Mesodermal cell (in vitro differentiated cells): ENCODE results near the gene DGKI.

Source experiments
- H3K27ac ChIP-seq: 2 replicates; pipeline ENCODE4 v1.7.0; 2013; ENCODE audit warnings: mild to moderate bottlenecking, low read depth, low read length, moderate library complexity; ENCODE audit not compliant: severe bottlenecking
- H3K36me3 ChIP-seq: 2 replicates; pipeline ENCODE4 v1.7.1; 2013; ENCODE audit warnings: mild to moderate bottlenecking, low read length, moderate library complexity; ENCODE audit not compliant: control insufficient read depth, insufficient read depth
- H3K4me1 ChIP-seq: one replicate; pipeline ENCODE4 v1.7.1; 2013; ENCODE audit warnings: mild to moderate bottlenecking, low read length; ENCODE audit not compliant: insufficient read depth, control insufficient read depth, poor library complexity, severe bottlenecking
- H3K4me3 ChIP-seq: 2 replicates; pipeline ENCODE4 v1.7.0; 2013; ENCODE audit warnings: low read length, control low read depth, mild to moderate bottlenecking; ENCODE audit not compliant: insufficient read depth, poor library complexity, severe bottlenecking; ENCODE audit errors: extremely low read depth
- H3K9me3 ChIP-seq: 2 replicates; pipeline ENCODE4 v1.7.1; 2013; ENCODE audit warnings: mild to moderate bottlenecking, low read length, moderate library complexity; ENCODE audit not compliant: control insufficient read depth
- WGBS, 2 experiments: methylation state at CpG; one replicate each; pipeline ENCODE4 v1.1.5; 2013; ENCODE audit warnings: missing lambda C conversion rate in 2 of 2; ENCODE audit not compliant: insufficient coverage in 2 of 2; 5-methylcytosine and 5-hydroxymethylcytosine counted together

DGKI gene

GRCh38 chr7:137396051-137396450, 450.7 kb downstream of the DGKI start:
- H3K4me3 ChIP-seq, result no peak overlapping the region
- H3K9me3 ChIP-seq, result no peaks in the 10 kb centered on the region
- no peaks in the 10 kb centered on the region for H3K36me3 ChIP-seq
- 95 to 97% methylated on average over 2 to 3 of the region's 4 CpGs for WGBS, 2 experiments
- peaks cover 21% of the 10 kb centered on the region for H3K4me1 ChIP-seq
- H3K27ac ChIP-seq, result no peak overlapping the region

- peaks cover 16% of the 10 kb centered on the region for H3K4me1 ChIP-seq
- no peaks in the 10 kb centered on the region for H3K9me3 ChIP-seq
- H3K27ac ChIP-seq, result no peak overlapping the region
- 92 to 93% methylated on average over 7 of the region's 9 CpGs for WGBS, 2 experiments
- no peak overlapping the region for H3K4me3 ChIP-seq
- H3K36me3 ChIP-seq, result no peaks in the 10 kb centered on the region
Observed at GRCh38 chr7:137395420-137395819, 451.4 kb downstream of the DGKI start.

GRCh38 chr7:137393570-137393969, 453.2 kb downstream of the DGKI start:
- Histone ChIP-seq H3K9me3 (no peaks in the 10 kb centered on the region), H3K27ac (no peak overlapping the region), H3K4me3 (no peak overlapping the region), H3K4me1 (no peaks in the 10 kb centered on the region), H3K36me3 (no peaks in the 10 kb centered on the region)

GRCh38 chr7:137390076-137390475, 456.7 kb downstream of the DGKI start:
- Histone ChIP-seq H3K4me1 (no peaks in the 10 kb centered on the region), H3K36me3 (no peaks in the 10 kb centered on the region), H3K9me3 (no peaks in the 10 kb centered on the region), H3K4me3 (no peak overlapping the region), H3K27ac (no peak overlapping the region)
- WGBS, 2 experiments, result 67 to 71% methylated on average over 1 of the region's 1 CpG

- 100% methylated on average over 1 of the region's 1 CpG; no CpG with 5 or more reads in 1 of the 2 experiments for WGBS, 2 experiments
- no peaks in the 10 kb centered on the region for H3K4me1 ChIP-seq
Observed at GRCh38 chr7:137388916-137389315, 457.9 kb downstream of the DGKI start.

GRCh38 chr7:137386966-137387365, 459.8 kb downstream of the DGKI start:
- H3K4me1 ChIP-seq, result no peaks in the 10 kb centered on the region
- 20% methylated on average over 1 of the region's 1 CpG; no CpG with 5 or more reads in 1 of the 2 experiments for WGBS, 2 experiments
- no peak overlapping the region for H3K27ac ChIP-seq

More at GRCh38 chr7:137388916-137389315, 457.9 kb downstream of the DGKI start:
- H3K27ac ChIP-seq, result no peak overlapping the region
- H3K9me3 ChIP-seq, result no peaks in the 10 kb centered on the region
- H3K36me3 ChIP-seq, result no peaks in the 10 kb centered on the region
- no peak overlapping the region for H3K4me3 ChIP-seq

GRCh38 chr7:137381045-137381444, 465.7 kb downstream of the DGKI start:
- Histone ChIP-seq H3K4me1 (no peaks in the 10 kb centered on the region), H3K4me3 (no peak overlapping the region), H3K9me3 (no peaks in the 10 kb centered on the region), H3K27ac (no peak overlapping the region), H3K36me3 (no peaks in the 10 kb centered on the region)
- no CpG with 5 or more reads among the region's 1 CpG for WGBS, 2 experiments

More at GRCh38 chr7:137386966-137387365, 459.8 kb downstream of the DGKI start:
- H3K9me3 ChIP-seq, result no peaks in the 10 kb centered on the region
- H3K36me3 ChIP-seq, result no peaks in the 10 kb centered on the region
- no peak overlapping the region for H3K4me3 ChIP-seq

- Histone ChIP-seq H3K4me3 (no peak overlapping the region), H3K36me3 (no peaks in the 10 kb centered on the region), H3K4me1 (no peaks in the 10 kb centered on the region), H3K9me3 (no peaks in the 10 kb centered on the region), H3K27ac (no peak overlapping the region)
- WGBS, 2 experiments, result 100% methylated on average over 1 of the region's 2 CpGs; no CpG with 5 or more reads in 1 of the 2 experiments
Observed at GRCh38 chr7:137373507-137373906, 473.3 kb downstream of the DGKI start.

- Histone ChIP-seq H3K36me3 (no peaks in the 10 kb centered on the region), H3K4me1 (no peaks in the 10 kb centered on the region), H3K27ac (no peak overlapping the region), H3K4me3 (no peak overlapping the region), H3K9me3 (peaks cover 7% of the 10 kb centered on the region)
- no CpG with 5 or more reads among the region's 2 CpGs for WGBS, 2 experiments
Observed at GRCh38 chr7:137371616-137372015, 475.2 kb downstream of the DGKI start.

GRCh38 chr7:137366995-137367394, 479.8 kb downstream of the DGKI start:
- WGBS, 2 experiments, result 90 to 93% methylated on average over 2 to 3 of the region's 5 CpGs
- Histone ChIP-seq H3K4me3 (no peak overlapping the region), H3K4me1 (no peaks in the 10 kb centered on the region), H3K9me3 (peaks cover 23% of the 10 kb centered on the region), H3K27ac (no peak overlapping the region), H3K36me3 (no peaks in the 10 kb centered on the region)

GRCh38 chr7:137363683-137364082, 483.1 kb downstream of the DGKI start:
- no peaks in the 10 kb centered on the region for H3K4me1 ChIP-seq
- WGBS, 2 experiments, result 79 to 89% methylated on average over 5 of the region's 6 CpGs
- no peaks in the 10 kb centered on the region for H3K36me3 ChIP-seq
- H3K4me3 ChIP-seq, result no peak overlapping the region
- no peak overlapping the region for H3K27ac ChIP-seq
- H3K9me3 ChIP-seq, result peaks cover 53% of the 10 kb centered on the region
